Fibroblast of gingiva (primary cell): ENCODE data around the gene PGBD5.

Experiments
- DNase-seq: peaks from one replicate; pipeline ENCODE4 v3.0.0-alpha.2; 2011; ENCODE audit warnings: low read depth

The PGBD5 gene

DNA sequence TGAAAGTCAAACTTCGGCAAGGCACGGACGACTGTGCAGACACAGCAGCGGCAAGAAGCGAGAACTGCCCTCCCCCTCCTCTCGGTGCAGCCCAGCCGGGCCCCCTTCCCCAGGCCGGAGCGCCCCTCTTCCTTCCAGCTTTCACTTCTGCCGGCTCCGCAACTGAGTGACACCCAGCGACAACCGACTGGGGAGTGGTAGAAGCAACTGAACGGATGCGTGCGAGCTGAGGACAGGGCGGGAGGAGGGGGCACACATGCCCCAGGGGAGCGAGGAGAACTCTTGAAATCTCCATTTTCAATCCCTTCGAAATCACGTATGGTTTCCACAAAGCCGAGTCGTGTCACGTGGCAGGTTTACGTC, 146.6 kb downstream of the PGBD5 start:
- DNase-seq: no peak

GRCh38 chr1:230278871-230279582, 147.1 kb downstream of the PGBD5 start:
- DNase-seq: no peak

DNA sequence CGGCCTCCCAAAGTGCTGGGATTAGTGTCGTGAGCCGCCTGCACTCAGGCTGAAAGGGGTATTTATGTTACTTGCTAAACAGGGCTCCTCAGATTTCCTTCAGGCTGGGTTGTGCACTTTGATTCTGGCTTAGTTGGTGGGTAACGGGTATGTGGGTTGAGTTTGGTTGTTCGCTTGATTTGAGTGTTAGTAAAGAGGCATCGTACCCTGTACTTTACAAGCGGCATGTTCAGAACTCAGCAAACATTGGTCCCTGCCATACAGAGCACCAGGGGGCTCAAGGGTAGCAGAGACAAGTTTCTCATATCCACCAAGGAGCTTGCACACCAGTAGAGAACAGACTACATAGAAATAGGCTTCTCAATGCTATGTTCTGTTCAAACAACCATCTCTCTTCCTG, 147.8 kb downstream of the PGBD5 start:
- DNase-seq: no peak

DNA sequence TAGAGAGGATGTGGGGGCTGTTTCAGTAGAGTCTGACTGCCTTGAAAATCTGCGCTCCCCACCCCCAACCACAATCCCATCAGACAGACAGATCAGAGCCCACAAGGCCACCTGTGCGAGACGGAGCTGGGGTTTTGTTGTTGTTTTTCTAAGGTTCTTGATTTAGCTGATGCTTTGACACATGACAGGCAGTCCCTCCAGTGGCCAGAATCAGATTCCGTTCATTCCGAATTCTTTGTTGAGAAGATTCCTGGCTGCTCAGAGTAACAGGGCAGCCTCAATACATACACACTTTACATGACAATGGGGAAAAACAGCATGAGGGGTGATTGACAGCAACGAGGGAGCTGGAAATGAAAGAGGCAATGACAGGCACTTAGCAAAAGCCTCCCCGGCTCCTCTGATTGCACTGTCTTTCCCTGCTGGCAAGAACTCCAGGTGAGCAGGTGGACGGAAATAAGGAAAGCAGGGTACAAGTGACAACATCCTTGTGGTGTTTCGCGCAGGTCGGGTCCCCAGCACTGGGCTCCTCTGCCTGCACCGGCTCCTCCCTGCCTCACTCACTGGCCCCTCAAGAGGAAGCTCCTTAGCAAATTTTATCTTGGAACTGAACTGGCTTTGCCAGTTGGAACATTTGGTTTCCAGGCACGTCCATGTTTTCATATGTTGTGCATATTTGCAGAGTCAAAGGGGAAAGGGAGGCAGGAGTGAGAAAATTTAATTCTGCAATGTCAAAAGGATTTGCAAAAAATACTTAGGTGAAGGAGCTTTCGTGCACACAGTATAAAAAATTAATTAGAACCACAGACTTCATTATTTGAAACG, 148.7 kb downstream of the PGBD5 start:
- no peak for DNase-seq

DNA sequence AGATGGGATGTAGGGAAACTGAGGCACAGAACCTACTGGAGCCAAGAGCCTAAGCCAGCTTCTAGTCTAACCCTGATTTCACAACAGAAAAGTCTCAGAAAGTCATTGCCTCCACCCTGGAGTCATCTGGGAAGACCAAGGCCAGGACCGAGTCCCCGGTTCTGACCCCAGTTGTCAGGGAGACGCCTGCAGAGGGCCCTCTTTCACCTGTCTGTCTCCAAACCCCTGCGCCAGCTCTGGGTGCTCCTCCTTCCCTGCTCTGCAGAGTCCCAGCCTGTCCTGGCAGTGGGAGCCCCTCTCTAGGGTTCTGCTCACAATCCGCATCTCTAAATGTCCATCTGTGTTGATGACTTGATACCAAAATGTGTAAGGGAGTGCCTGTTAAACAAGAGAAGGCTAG, 149.7 kb downstream of the PGBD5 start:
- DNase-seq: no peak

GRCh38 chr1:230274254-230274653, 151.9 kb downstream of the PGBD5 start:
- no peak for DNase-seq

- no peak for DNase-seq
Measured at GRCh38 chr1:230273141-230273710, 152.9 kb downstream of the PGBD5 start.

GRCh38 chr1:230272557-230272956, 153.6 kb downstream of the PGBD5 start:
- no peak for DNase-seq

DNA sequence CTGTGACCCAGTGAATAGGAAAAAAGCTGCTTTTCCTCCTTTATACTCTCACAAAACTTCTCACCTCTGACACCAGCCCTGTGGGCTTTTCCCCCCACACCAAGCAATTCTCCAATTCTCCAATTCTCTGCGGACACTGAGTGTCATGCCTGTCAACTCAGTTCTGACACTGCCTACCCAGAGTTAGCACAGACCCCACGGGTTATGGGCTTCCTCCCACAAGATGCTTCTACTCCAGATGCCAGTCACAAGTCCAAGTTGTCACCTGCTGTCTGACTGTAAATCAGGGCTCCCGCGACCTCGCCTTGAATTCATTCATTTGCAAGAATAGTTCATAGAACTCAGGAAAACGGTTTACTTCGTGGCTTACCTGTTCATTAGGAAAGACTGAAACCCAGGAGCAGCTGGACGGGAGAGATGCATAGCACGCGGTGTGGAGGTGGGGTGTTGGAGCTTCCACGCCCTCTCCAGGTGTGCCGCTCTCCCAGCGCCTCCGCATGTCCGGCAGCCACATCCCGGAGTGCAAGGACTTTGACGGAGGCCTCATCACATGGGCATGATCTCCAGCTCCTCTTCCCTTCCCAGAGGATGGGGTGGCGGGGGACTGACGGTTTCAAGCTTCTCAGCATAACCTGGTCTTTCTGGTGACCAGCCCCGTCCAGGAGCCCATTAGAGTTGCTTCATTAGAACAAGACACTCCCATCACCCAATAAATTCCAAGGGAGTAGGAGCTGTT, 154.7 kb downstream of the PGBD5 start:
- DNase-seq: no peak

DNA sequence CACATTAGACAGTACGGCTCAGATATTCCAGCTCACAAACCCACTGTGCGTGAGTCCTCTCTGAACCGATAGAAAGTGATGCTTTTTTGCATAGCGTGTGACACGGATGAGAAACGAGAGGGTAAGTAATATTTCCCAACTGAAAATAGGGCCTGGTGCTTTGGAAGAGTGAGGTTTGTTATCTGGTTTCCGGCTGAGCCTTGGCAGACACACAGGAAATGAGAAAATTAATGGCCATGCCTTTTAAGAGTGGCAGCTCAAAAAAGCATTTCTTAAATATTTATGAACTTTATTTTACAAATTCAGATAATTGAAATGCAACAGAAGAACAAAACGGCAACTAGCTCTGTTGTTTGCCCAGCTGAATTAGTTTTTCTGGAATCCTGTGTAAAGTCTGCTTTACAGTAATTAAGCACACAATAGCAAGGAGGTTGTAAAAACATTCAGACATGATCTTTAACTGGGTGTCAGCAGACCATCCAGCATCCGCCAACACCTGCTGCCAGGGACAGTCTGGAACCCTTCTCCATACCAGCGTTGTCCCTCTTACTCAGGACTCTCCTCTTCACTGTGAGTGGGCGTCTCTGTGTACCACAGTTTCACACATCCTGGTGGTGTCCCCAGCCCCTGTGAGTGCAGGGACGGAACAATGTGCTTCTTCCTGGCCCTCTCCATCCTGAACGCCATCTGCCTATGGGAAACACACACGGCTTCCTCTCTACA, 155.4 kb downstream of the PGBD5 start:
- DNase-seq: no peak

DNA sequence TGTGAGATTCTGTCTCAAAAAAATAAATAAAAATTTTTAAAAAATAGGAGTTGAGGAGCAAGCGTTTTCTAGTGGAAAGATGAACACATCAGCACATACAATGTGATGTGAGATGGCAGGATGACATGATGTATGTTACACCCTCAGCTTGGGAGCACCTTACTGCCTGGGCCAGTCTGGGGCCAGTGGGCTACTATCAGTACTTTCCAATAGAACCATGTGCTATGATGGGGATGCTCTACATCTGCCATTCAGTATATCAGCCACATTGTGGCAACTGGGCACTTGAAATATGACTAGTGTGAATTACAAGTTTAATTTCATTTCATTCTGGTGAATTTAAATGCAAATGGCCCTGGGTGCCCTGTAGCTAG, 156.0 kb downstream of the PGBD5 start:
- DNase-seq: no peak

DNA sequence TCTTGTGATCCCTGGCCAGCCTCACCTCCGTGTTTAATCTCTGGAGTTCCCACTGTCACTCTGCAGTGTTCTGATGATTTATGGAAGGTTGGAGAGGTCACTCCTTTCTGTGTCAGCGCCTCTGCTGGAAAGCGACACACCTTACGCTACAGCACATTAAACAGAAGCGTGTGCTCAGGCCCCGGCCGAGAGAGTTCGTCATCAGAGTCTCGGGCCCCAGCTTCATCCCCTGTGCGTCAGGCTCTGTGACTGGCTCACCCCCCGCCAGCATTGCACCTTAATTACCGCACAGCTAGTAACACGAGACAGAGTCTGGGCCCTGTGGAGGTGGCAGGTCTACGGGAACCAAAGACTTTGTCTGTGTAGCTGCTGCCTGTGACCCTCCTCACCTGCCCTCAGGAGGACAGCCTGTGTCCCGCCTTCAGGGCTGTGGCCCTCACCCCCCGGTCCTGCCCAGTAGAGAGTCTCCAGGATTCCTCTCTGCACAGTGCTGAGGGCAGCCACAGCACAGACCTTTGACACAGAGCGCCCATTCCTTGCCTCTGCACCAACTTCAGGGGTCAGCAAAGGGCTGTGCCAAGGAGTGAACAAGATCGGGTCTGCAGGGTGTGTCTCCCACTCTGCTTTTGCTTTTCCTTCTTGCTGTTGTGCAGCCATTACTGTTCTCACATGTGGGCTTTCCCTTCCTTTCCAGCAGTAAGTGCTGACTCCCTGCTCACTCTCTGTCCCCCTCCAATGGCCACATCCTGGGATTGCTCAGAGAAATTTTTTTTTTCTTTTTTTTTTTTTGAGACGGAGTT, 157.6 kb downstream of the PGBD5 start:
- peak; percentile 66 for DNase-seq

DNA sequence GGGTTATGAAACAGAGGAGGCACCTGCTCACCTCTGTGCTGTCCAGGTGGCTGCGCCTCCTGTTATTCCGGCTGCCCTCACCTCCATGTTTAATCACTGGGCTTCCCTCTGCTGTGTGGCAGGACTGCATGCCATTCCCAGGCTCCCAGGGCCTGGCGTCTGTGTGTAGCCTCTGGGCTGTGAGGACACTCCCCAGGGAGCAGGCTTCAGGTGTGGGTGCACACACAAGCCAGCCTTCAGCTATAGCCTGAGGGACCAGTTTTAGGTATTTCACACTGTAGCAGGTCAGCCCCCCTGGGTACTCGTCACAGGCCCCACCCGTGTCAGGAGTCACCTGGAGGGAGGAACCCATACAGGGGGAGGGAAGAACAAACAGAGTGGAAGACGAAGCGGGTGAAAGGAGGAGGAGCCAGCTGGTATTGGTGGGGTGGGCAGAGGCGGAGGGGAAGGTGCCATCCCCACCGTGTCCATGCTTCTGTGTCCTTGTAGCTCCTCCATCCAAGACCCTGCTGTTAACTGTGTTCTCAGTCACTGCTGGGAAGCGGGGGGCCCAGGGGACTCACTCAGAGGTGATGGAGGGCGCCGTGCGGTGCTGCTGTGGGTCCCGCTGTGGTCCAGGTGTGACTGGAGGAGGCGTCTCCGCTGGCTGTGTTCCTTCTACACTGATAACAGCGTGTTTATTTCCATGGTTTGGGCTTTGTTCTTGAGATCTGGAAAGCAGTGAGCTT, 158.6 kb downstream of the PGBD5 start:
- no peak for DNase-seq

DNA sequence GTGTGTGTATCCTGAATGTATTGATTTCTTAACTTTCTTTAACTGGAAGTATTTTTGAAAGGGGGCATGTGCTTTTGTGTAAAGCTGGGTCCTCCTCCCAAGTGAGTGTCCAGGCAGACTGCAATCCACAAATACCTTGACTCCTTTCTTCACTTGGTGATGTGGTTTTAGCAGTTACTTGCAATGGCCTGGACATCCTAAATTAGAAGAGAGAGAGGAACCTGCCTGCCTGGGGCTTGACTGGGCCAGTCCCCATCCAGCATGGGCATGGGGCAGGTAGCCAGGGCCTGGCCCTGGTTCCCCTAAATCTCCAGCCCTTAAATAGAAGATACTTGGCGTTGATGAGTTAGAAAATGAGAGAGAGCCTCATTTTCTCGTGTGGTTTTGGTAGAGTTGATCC, 159.7 kb downstream of the PGBD5 start:
- DNase-seq: no peak

- DNase-seq: no peak
Measured at GRCh38 chr1:230265200-230266115, 160.7 kb downstream of the PGBD5 start.
